Activated CD4-positive, CD25-positive, alpha-beta regulatory T cell treated with anti-CD3 and anti-CD28 coated beads, Interleukin-2, amount 50 U/mL, for 72 hours (primary cell): ENCODE data around the gene FBXW2.
A peak's percentile ranks its signal among the peaks of the same experiment; 100 is the strongest.
"Not testable (repeated sequence)": the region's sequence is repeated elsewhere in the genome, so short reads cannot be mapped to it uniquely, and the experiment has no call there.

Source experiments
- DNase-seq: peaks from one replicate; pipeline ENCODE4 v3.0.0; 2021

Gene FBXW2

GRCh38 chr9:120778758-120779157 lies 14.5 kb downstream of the FBXW2 start:
- DNase-seq = no peak

GRCh38 chr9:120777229-120777628 lies 16.0 kb downstream of the FBXW2 start:
- DNase-seq = no peak

GRCh38 chr9:120776788-120777187 lies 16.4 kb downstream of the FBXW2 start:
- DNase-seq = no peak

GRCh38 chr9:120775859-120776258 lies 17.4 kb downstream of the FBXW2 start:
- no peak for DNase-seq

GRCh38 chr9:120774719-120775118 lies 18.5 kb downstream of the FBXW2 start:
- no peak for DNase-seq

GRCh38 chr9:120773256-120773655 lies 20.0 kb downstream of the FBXW2 start:
- no peak for DNase-seq

GRCh38 chr9:120770931-120771330 lies 22.3 kb downstream of the FBXW2 start:
- DNase-seq = no peak

GRCh38 chr9:120768886-120769285 lies 24.3 kb downstream of the FBXW2 start:
- no peak for DNase-seq

- no peak for DNase-seq
Measured at GRCh38 chr9:120768247-120768646, 25.0 kb downstream of the FBXW2 start.

GRCh38 chr9:120767451-120767850 lies 25.8 kb downstream of the FBXW2 start:
- no peak for DNase-seq

GRCh38 chr9:120765910-120766425 lies 27.2 kb downstream of the FBXW2 start:
- DNase-seq = no peak

- no peak for DNase-seq
Measured at GRCh38 chr9:120764476-120764875, 28.7 kb downstream of the FBXW2 start.

GRCh38 chr9:120761006-120761405 lies 32.2 kb downstream of the FBXW2 start:
- DNase-seq = no peak

GRCh38 chr9:120759755-120760400 lies 33.3 kb downstream of the FBXW2 start:
- DNase-seq = no peak

- no peak for DNase-seq
Measured at GRCh38 chr9:120758544-120758943, 34.7 kb downstream of the FBXW2 start.

- no peak for DNase-seq
Measured at GRCh38 chr9:120757026-120757913, 35.9 kb downstream of the FBXW2 start.

GRCh38 chr9:120756531-120756930 lies 36.7 kb downstream of the FBXW2 start:
- no peak for DNase-seq

GRCh38 chr9:120755810-120756434 lies 37.3 kb downstream of the FBXW2 start:
- DNase-seq = peak; percentile 65

GRCh38 chr9:120755044-120755443 lies 38.2 kb downstream of the FBXW2 start:
- DNase-seq = no peak

GRCh38 chr9:120750421-120750820 lies 42.8 kb downstream of the FBXW2 start:
- DNase-seq = no peak

GRCh38 chr9:120746366-120746765 lies 46.9 kb downstream of the FBXW2 start:
- not testable (repeated sequence) for DNase-seq

GRCh38 chr9:120745278-120745677 lies 47.9 kb downstream of the FBXW2 start:
- no peak for DNase-seq

- DNase-seq = no peak
Measured at GRCh38 chr9:120742951-120743416, 50.2 kb downstream of the FBXW2 start.

GRCh38 chr9:120741701-120742100 lies 51.5 kb downstream of the FBXW2 start:
- no peak for DNase-seq
